ENCODE measurements around the gene SH3GL1.
"Not testable (repeated sequence)": the region's sequence is repeated elsewhere in the genome, so short reads cannot be mapped to it uniquely, and the experiment has no call there.

SH3GL1 gene

GRCh38 chr19:4362831-4363545 is 37.4 kb downstream of the SH3GL1 start:
- no peak for DNase-seq (ENCODE audit: low read depth)

- no peak for DNase-seq (ENCODE audit: low read depth)
These were observed 38.1 kb downstream of the SH3GL1 start for GRCh38 chr19:4362101-4362828.

GRCh38 chr19:4361152-4362046 is 38.9 kb downstream of the SH3GL1 start:
- DNase-seq (ENCODE audit: low read depth): no peak

GRCh38 chr19:4360641-4361151 is 39.7 kb downstream of the SH3GL1 start:
- no peak for DNase-seq (ENCODE audit: low read depth)

GRCh38 chr19:4360081-4360569 is 40.2 kb downstream of the SH3GL1 start:
- DNase-seq (ENCODE audit: low read depth): no peak

- no peak for DNase-seq (ENCODE audit: low read depth)
These were observed 40.7 kb downstream of the SH3GL1 start for GRCh38 chr19:4359627-4360000.

- no peak for DNase-seq (ENCODE audit: low read depth)
These were observed 41.4 kb downstream of the SH3GL1 start for GRCh38 chr19:4358709-4359626.

GRCh38 chr19:4357921-4358326 is 42.4 kb downstream of the SH3GL1 start:
- no peak for DNase-seq (ENCODE audit: low read depth)

- no peak for DNase-seq (ENCODE audit: low read depth)
These were observed 43.1 kb downstream of the SH3GL1 start for GRCh38 chr19:4357095-4357797.

- no peak for DNase-seq (ENCODE audit: low read depth)
These were observed 45.5 kb downstream of the SH3GL1 start for GRCh38 chr19:4354897-4355296.

- DNase-seq (ENCODE audit: low read depth): no peak
These were observed 46.1 kb downstream of the SH3GL1 start for GRCh38 chr19:4354282-4354681.

GRCh38 chr19:4352701-4353121 is 47.6 kb downstream of the SH3GL1 start:
- DNase-seq (ENCODE audit: low read depth): peak; percentile 40

GRCh38 chr19:4350726-4351125 is 49.6 kb downstream of the SH3GL1 start:
- DNase-seq (ENCODE audit: low read depth): no peak

GRCh38 chr19:4350111-4350510 is 50.2 kb downstream of the SH3GL1 start:
- no peak for DNase-seq (ENCODE audit: low read depth)

- not testable (repeated sequence) for DNase-seq (ENCODE audit: low read depth)
These were observed 51.1 kb downstream of the SH3GL1 start for GRCh38 chr19:4349225-4349624.

GRCh38 chr19:4347521-4347920 is 52.8 kb downstream of the SH3GL1 start:
- no peak for DNase-seq (ENCODE audit: low read depth)

- DNase-seq (ENCODE audit: low read depth): no peak
These were observed 54.3 kb downstream of the SH3GL1 start for GRCh38 chr19:4346020-4346383.

- DNase-seq (ENCODE audit: low read depth): no peak
These were observed 54.9 kb downstream of the SH3GL1 start for GRCh38 chr19:4345342-4346019.

- peak; percentile 93 for DNase-seq (ENCODE audit: low read depth)
These were observed 56.7 kb downstream of the SH3GL1 start, which contains the start of gene MPND for GRCh38 chr19:4343370-4344307. TSS of gene MPND (plus strand) at chr19:4343562. CDS start at chr19:4343594, 32 bp downstream.

Measured in stimulated activated CD8-positive, alpha-beta memory T cell treated with anti-CD3 and anti-CD28 coated beads, Interleukin-4, amount 100 ng/mL, for 24 hours (primary cell).